Measurements from ENCODE around the gene NUAK1.

Gene NUAK1

GRCh38 chr12:106063826-106064720, 74.7 kb downstream of the NUAK1 start:
- no peak for DNase-seq (ENCODE audit: low read depth, low spot score)

DNA sequence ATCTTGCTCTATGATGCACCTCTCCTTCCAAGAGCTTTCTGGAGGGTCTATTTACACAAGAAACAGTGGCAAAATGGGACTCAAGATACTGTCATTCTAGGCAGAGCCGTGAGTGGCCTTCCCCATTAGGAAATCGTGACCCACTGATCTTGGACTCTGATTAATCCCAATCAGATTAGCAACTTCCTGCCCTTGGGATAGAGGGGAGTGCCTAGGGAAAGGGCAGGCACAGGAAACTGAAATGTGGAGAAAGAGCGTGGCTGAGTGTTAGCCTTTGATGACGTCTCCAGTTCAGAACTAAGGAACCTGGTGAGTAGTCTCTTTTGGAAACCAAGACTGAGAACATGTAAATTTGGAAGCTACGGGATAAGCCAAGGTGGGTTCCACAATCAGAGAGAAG, 76.1 kb downstream of the NUAK1 start:
- DNase-seq (ENCODE audit: low read depth, low spot score) = no peak

DNA sequence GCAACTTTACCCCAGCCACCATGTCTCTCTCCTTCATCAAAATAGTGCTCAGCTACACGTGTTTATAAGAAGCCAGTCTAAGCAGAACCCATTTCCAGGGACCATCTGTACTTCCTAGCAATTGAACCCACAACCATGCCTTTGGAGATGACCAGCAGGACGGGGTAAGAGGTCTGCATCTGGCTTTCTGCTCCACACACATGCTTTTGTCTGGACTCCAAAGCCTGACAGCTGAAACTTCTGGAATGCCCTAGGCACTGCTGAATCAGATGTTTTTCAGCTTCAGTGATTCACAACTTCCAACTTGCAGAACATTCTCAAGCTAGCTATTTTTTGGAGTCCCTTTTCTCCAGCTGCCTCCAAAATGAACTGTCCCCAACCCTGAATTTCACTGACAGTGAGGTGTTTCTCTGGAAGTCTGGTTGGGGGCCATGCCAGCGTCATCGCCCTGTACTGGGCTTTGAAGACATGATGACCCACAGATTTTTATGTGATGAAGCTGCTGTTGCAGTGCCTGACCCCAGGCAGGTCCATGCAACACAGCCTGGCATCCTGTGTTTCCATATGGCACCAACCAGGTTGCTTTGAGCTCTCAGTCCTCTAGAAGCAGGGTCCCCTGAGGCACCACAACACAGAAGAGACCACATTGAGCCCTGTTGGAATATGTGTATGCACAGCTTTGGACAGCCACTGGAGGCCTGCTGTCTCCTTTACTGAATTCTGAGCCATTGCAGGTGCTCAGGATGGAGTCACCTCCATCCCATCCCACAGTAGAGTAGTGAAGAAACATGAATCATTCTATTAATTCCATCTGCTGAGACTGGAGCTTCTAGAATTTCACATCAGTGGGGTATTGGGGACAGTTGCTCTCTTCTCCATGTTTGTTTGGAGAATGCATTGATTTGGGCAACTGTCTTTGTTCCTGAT, 80.2 kb downstream of the NUAK1 start:
- DNase-seq (ENCODE audit: low read depth, low spot score) = no peak

- no peak for DNase-seq (ENCODE audit: low read depth, low spot score)
These were observed 84.7 kb downstream of the NUAK1 start for GRCh38 chr12:106054049-106054448.

GRCh38 chr12:106051853-106052531, 86.8 kb downstream of the NUAK1 start:
- DNase-seq (ENCODE audit: low read depth, low spot score) = no peak

DNA sequence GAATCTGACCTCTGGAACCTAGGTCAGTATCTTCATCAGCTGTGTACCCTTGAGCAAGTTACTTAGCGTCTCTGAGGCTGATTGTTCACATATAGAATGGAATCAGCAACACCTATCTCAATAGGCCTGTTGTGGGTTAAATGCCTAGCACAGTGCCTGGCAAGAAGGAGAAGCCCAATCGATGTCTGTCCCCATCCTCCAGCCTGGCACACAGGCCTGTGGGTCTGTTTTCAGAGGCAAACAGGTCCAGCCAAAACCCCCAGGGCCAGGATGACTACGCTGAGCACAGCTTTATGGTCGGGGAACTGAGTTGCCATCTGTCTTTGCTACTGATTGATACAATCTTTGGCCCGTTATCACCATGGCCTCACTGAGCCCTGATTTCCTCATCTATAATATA, 89.2 kb downstream of the NUAK1 start:
- no peak for DNase-seq (ENCODE audit: low read depth, low spot score)

DNA sequence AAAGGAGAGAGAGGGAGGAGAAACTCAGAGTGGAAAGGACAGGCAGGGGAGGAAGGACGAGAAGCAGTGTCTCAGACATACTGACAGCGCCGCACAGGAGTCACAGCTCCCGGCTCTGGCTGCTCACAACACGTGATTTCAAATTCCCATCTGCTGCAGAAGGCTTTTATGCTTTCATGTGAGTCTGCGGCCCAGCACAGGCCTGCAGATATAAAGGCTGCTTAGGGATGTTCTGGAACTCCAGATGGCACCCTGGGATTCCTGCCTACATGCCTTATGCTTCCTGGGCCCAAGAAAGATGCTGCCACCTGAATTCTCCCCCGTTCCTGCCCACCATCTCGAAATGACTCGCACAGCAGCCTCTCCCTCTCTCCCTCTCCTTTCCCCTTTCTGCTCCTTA, 89.6 kb downstream of the NUAK1 start:
- no peak for DNase-seq (ENCODE audit: low read depth, low spot score)

- DNase-seq (ENCODE audit: low read depth, low spot score) = no peak
These were observed 90.1 kb downstream of the NUAK1 start for GRCh38 chr12:106048676-106049075.

DNA sequence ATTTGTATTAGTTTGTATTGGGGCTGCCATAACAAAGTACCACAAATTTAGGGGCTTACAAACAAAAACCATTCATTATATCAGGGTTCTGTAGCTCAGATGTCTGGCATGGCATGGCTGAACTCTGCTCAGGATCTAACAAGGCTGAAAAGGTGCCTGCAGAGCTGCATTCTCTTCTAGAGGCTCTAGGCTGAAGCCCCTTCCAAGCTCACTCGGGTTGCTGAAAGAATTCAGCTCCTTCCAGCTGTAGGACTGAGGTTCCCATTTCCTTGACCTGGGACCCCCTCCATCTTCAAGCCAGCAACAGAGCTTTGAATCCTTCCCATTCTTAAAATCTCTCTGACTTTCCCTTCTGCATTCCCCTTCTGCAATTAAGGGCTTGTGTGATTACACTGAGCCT, 90.7 kb downstream of the NUAK1 start:
- DNase-seq (ENCODE audit: low read depth, low spot score) = no peak

DNA sequence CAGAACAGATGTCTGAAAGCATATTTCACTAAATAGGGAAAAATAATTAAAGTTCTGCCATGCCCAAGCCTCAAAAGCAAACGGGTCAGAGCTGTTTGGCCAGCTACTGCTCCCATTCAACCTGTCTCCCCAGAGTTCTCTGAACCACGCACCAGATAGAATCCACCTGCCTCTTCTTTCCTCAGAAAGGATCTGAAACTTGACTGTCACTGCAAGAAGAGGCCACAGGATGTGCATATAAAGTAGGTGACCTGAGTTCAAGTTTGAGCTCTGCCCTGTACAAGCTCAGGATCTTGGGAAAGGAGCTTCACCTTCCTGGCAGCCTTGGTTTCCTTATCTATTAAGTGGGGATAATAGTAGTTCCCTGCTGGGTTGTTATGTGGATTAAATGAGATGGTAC, 91.8 kb downstream of the NUAK1 start:
- no peak for DNase-seq (ENCODE audit: low read depth, low spot score)

DNA sequence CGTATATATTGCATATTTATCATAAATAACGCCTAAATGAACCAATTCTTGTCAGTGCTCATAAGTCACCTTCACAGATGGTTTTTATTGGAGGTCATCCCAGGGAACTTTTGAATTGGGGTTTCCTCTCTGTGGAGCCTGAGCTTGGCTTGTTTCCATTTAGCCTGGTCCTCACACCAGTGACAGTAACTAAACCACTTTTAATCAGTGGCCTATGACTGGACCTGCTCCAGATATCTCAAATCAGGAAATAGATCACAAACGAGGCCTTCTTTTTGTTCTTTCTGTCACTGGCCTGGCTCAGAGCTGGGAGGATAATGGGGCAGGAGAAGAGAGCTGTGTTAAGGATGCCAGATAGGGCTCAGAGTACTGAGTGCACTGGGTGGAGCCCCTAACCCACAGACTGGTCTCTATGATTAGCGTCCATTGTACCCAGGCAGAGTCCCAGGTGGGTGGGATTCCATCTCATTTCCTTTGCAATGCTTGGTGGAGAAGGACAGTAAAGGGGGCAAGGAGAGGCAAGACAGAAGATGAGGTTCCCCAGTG, 92.4 kb downstream of the NUAK1 start:
- DNase-seq (ENCODE audit: low read depth, low spot score) = no peak

DNA sequence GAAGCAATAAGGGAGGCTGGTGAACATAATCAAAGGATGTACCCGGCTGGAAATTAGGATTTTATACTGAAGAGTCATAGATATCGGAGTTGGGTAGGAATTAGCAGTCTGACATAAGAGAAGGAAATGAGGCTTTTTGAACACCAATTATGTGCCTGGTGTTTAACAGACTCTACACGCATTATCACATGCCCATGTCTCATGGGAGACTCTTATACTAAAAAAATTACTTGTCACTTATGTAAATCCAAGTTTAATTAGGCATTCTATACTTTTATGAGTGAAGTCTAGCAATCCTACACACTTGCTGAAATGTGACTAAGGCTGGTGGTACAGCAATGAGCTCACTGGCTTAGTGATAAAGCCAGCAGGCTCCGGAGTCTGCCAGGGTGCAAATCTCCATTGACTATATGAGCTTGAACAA, 93.5 kb downstream of the NUAK1 start:
- no peak for DNase-seq (ENCODE audit: low read depth, low spot score)

- DNase-seq (ENCODE audit: low read depth, low spot score) = no peak
These were observed 94.0 kb downstream of the NUAK1 start for GRCh38 chr12:106044773-106045172.

- DNase-seq (ENCODE audit: low read depth, low spot score) = no peak
These were observed 96.7 kb downstream of the NUAK1 start for GRCh38 chr12:106042037-106042436.

- DNase-seq (ENCODE audit: low read depth, low spot score) = no peak
These were observed 98.2 kb downstream of the NUAK1 start for GRCh38 chr12:106040521-106040920.

GRCh38 chr12:106039646-106040404, 98.9 kb downstream of the NUAK1 start:
- no peak for DNase-seq (ENCODE audit: low read depth, low spot score)

GRCh38 chr12:106039242-106039641, 99.5 kb downstream of the NUAK1 start:
- no peak for DNase-seq (ENCODE audit: low read depth, low spot score)

DNA sequence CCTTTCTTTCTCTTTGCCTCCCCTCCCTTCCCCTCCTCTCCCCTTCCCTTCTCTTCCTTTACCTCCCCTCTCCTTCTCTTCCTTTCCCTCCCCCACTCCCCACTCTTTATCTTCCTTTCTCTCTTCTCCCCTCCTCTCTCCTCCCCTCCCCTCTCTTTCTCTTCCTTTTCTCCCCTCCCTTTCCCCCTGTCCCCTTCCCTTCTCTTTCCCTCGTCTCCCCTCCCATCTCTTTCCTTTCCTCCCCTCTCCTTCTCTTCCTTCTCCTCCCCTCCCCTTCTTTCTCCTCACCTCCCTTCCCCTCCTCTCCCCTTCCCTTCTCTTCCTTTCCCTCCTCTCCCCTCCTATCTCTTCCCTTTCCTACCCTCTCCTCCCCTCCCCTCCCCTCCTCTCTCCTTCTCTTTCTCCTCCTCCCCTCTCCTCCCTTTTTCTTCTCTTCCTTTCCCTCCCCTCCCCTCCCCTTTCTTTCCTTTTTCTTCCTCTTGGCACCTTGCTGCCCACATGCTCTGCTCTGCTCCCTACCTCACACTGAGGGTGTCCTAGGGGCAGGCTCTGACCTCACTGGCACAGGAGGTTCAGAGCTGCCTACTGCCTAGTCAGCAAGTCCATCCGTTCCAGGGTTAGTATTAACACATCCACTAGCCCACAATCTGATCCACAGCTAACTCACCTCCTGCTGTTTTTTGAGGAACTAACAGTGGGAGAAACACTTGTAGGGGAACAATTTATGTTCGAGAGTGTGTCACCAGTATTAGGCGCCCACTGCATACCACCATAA, 101.0 kb downstream of the NUAK1 start:
- DNase-seq (ENCODE audit: low read depth, low spot score) = no peak

DNA sequence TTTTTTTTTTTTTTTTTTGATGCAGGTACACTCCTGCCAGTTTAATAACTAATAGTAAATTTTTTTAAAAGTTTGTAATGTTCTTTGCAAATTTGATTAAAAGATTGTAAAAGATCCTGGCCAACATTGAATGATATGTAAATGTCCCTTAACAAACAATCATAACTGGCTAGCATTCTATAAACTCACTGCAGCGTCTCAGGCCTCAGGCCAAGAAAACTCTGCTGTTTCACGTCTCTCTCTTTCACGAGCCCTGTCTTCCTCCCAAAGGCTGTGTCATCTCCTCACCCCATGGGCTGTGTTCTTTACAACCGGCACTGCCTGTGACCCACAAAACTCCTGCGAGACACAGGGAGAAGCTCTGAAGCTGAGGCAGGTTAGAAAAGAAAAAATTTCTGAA, 103.3 kb downstream of the NUAK1 start:
- no peak for DNase-seq (ENCODE audit: low read depth, low spot score)

GRCh38 chr12:106034316-106034715, 104.4 kb downstream of the NUAK1 start:
- no peak for DNase-seq (ENCODE audit: low read depth, low spot score)
